Peyer's patch (tissue), 4 donors: ENCODE results near the gene TEAD4. TPM values are rescaled to one million over a fixed set of nuclear protein-coding genes. Genes with fewer than 3 reads are reported as not detected.

Source experiments
- DNase-seq, 3 donors: peaks; one replicate each; pipeline ENCODE4 v3.0.0-alpha.2; 2017 to 2019
- H3K27ac ChIP-seq, 4 donors: fragments of 200-600 bp; sonication (generic); one replicate each; pipeline ENCODE4 v1.5.1; 2016 to 2019
- H3K27me3 ChIP-seq, 2 donors: fragments of 200-600 bp; sonication (generic); one replicate each; pipeline ENCODE4 v1.5.1; 2019
- H3K36me3 ChIP-seq, 3 donors: fragments of 200-600 bp; sonication (generic); one replicate each; pipeline ENCODE4 v1.5.1; 2016 to 2019
- H3K4me1 ChIP-seq, 4 donors: fragments of 200-600 bp; sonication (generic); one replicate each; pipeline ENCODE4 v1.5.1; 2016 to 2019
- H3K4me3 ChIP-seq, 4 donors: fragments of 200-600 bp; sonication (generic); 1 replicate in 3 of 4; 2 replicates in 1 of 4; pipeline ENCODE4 v1.5.1; 2016 to 2019; ENCODE audit warnings: mild to moderate bottlenecking in 1 of 4
- H3K9me3 ChIP-seq, 4 donors: fragments of 200-600 bp; sonication (generic); one replicate each; pipeline ENCODE4 v1.5.1; 2016 to 2019; ENCODE audit warnings: mild to moderate bottlenecking in 1 of 4
- POLR2A ChIP-seq, 2 donors: fragments of 450-650 bp; IDR thresholded peaks; one replicate each; pipeline ENCODE4 v1.5.1; 2017; ENCODE audit warnings: antibody characterized with exemption in 2 of 2, mild to moderate bottlenecking in 2 of 2, moderate library complexity in 2 of 2
- total RNA-seq, 4 donors: library from RNA; depleted of rRNA; stranded (reverse); fragments of >200 nt; gene quantifications; one replicate each; pipeline ENCODE4 v1.1.0, GENCODE V29; 2016
- TF ChIP-seq, protein P1 (sequence below), 6 experiments: fragments of 450-650 bp in 4 of 6; fragments of 200-600 bp in 2 of 6; sonication (generic) in 1 of 6; IDR thresholded peaks; one replicate each; pipeline ENCODE4 v1.5.1; 2017 to 2019; ENCODE audit warnings: antibody characterized with exemption in 6 of 6, mild to moderate bottlenecking in 3 of 6, moderate library complexity in 1 of 6

TEAD4 gene
- total RNA-seq, 4 donors from 2014 or later: 4.3 to 6.6 (median 5.1) TPM

DNA sequence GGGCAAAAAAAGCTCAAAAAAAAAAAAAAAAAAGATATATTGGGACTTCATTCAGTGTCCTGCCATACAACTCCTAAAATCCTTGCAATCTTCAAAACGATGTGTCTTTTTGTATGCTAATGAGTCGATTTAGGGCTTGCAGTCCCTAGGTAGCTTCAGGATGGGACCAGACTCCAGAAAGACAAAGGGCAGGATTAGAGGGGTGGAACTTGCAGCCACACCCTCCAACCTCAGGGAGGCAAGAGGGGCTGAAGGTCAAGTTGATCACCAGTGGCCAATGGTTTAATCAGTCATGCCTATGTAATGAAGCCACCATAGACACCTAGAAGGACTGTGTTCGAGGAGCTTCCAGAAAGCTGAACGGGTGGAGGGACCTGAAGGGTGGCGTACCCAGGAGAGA is 29.3 kb downstream of the TEAD4 start:
- no peak overlapping the region for H3K4me3 ChIP-seq
- H3K36me3 ChIP-seq: no peaks in the 10 kb centered on the region
- no peaks in the 10 kb centered on the region for H3K27me3 ChIP-seq
- DNase-seq: no peak
- H3K9me3 ChIP-seq: no peaks in the 10 kb centered on the region
- H3K4me1 ChIP-seq: no peaks in the 10 kb centered on the region
- TF ChIP-seq, protein P1, sequence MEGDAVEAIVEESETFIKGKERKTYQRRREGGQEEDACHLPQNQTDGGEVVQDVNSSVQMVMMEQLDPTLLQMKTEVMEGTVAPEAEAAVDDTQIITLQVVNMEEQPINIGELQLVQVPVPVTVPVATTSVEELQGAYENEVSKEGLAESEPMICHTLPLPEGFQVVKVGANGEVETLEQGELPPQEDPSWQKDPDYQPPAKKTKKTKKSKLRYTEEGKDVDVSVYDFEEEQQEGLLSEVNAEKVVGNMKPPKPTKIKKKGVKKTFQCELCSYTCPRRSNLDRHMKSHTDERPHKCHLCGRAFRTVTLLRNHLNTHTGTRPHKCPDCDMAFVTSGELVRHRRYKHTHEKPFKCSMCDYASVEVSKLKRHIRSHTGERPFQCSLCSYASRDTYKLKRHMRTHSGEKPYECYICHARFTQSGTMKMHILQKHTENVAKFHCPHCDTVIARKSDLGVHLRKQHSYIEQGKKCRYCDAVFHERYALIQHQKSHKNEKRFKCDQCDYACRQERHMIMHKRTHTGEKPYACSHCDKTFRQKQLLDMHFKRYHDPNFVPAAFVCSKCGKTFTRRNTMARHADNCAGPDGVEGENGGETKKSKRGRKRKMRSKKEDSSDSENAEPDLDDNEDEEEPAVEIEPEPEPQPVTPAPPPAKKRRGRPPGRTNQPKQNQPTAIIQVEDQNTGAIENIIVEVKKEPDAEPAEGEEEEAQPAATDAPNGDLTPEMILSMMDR (IDR thresholded peaks at IDR 0.05): no peak
- no peak for TF ChIP-seq POLR2A (IDR thresholded peaks at IDR 0.05)
- H3K27ac ChIP-seq: no peak overlapping the region

DNA sequence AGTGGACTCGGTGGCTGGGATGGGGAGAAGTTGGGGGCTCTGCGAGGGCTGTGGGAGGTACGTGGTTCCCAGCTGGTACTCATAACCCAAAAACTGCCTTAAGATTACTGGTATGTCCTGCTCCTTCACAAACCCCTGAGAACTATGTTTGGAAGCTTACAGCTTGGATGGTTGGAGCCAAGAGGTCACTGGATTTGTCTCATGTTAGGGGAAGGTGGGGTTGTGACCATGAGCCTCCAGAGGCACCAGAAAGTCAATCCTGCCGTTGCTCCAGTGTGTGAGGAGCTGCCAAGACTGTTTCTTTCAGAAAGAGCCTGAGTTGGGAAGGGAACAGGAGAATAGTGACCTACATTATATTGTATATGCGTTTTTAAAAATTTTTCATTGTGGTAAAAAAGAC is 33.5 kb downstream of the TEAD4 start:
- H3K27ac ChIP-seq: no peak overlapping the region
- no peak for TF ChIP-seq POLR2A (IDR thresholded peaks at IDR 0.05)
- TF ChIP-seq, protein P1 (IDR thresholded peaks at IDR 0.05): no peak
- H3K36me3 ChIP-seq: no peaks in the 10 kb centered on the region
- no peaks in the 10 kb centered on the region for H3K27me3 ChIP-seq
- H3K4me3 ChIP-seq: no peak overlapping the region
- H3K9me3 ChIP-seq: no peaks in the 10 kb centered on the region
- H3K4me1 ChIP-seq: no peaks in the 10 kb centered on the region
- no peak for DNase-seq

DNA sequence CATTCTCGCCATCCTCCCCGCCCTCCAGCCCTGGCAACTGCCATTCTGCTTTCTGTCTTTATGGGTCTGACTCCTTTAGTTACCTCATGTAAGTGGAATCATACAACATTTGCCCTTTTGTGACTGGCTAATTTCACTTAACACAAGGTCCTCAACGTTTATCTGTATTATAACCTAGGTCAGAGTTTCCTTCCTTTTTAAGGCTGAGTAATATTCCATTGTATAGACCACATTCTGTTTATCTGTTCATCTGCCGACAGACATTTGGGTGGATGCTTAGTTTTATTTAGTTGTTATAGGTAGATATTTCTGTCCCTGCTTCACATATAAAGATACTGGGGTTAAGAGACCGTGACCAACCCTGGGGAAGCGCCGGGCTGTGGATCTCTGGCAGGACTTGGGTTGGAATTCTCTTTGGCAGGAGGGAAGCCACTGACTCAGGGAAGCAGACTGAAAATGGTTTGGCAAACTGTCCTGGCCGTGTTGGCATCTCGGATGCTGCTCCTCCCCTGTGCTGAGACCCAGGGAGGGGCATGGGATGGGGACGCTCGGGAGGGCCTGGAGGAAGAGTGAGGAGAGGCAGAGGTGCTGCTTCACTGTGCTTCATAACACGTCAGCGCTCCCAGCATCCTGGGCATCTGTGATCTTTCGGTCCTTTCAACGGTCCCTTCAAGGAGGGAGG is 38.9 kb downstream of the TEAD4 start:
- no peaks in the 10 kb centered on the region for H3K36me3 ChIP-seq
- no peaks in the 10 kb centered on the region for H3K27me3 ChIP-seq
- no peak for TF ChIP-seq POLR2A (IDR thresholded peaks at IDR 0.05)
- TF ChIP-seq, protein P1 (IDR thresholded peaks at IDR 0.05): no peak
- H3K27ac ChIP-seq: peak overlapping the region in 1 of 4 donors; percentile 48
- peak in 1 of 3 donors; percentile 20 for DNase-seq
- H3K4me1 ChIP-seq: no peaks in the 10 kb centered on the region
- H3K9me3 ChIP-seq: no peaks in the 10 kb centered on the region
- no peak overlapping the region for H3K4me3 ChIP-seq

DNA sequence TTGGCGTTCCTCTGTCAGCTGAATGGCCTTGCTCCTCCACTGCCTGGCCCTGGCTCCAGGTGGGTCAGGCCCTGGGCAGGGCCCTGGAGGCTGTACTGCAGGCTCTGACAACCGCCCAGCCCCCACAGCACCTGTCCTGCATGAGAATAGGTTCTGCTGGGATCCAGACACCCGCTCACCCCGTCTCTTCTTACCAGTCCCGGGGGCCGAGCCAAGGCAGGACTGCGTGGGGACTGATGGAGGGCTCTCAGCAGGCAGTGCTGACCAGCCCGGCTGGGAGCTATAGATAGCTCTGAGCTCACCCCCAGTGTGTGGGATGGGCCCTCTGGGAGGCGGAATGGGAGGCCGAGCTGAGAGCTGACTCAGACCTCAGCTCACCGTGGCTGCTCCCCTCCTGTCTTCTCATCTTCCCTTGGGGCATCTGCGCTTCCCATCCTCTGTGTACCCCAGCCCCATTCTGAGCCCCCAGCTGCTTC is 39.6 kb downstream of the TEAD4 start:
- no peak for TF ChIP-seq POLR2A (IDR thresholded peaks at IDR 0.05)
- TF ChIP-seq, protein P1 (IDR thresholded peaks at IDR 0.05): no peak
- Histone ChIP-seq H3K4me1 (no peaks in the 10 kb centered on the region), H3K9me3 (no peaks in the 10 kb centered on the region), H3K27me3 (no peaks in the 10 kb centered on the region), H3K36me3 (no peaks in the 10 kb centered on the region), H3K27ac (peak overlapping the region in 1 of 4 donors; percentile 48), H3K4me3 (no peak overlapping the region)
- DNase-seq: peak in 1 of 3 donors; percentile 39

DNA sequence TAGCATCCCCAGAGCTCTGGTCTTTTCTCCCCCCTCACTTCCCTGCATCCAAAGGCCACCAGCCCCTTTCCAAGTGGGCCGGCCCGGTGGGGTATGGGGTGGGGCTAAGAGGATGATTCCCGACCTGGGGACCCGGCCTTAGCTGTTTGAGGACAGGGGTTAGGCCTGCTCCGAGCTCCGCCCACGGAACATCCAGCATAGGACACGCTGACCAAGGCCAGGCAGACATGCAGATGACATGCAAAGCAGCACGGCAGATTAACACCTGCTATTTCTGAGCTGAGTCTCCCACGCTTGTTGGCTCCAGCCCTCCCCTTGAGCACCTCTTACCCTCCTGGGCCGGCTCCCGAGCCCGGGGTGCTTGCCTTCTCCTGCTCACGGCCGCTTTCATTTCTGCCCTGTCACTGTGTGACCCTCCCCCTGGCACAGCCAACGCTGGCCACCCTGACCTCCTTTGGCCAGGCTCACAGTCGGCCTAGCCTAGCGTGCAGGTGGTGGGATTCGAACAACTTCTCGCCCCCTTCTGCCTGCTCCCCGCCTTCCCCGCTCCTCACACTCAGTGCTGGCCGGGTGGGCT is 40.2 kb downstream of the TEAD4 start:
- H3K36me3 ChIP-seq: no peaks in the 10 kb centered on the region
- no peaks in the 10 kb centered on the region for H3K27me3 ChIP-seq
- peak in 1 of 3 donors; percentile 28 for DNase-seq
- H3K27ac ChIP-seq: no peak overlapping the region
- H3K9me3 ChIP-seq: no peaks in the 10 kb centered on the region
- H3K4me1 ChIP-seq: no peaks in the 10 kb centered on the region
- TF ChIP-seq, protein P1 (IDR thresholded peaks at IDR 0.05): no peak
- no peak for TF ChIP-seq POLR2A (IDR thresholded peaks at IDR 0.05)
- H3K4me3 ChIP-seq: no peak overlapping the region
